22Rv1 (cell line): ENCODE results near the gene KNDC1.

Source experiments
- ZFX ChIP-seq: fragments of 450-650 bp; IDR thresholded peaks from 2 replicates; pipeline ENCODE4 v1.6.1; 2017; ENCODE audit warnings: antibody characterized with exemption, borderline replicate concordance
- TF ChIP-seq, protein P1 (sequence below): fragments of 450-650 bp; IDR thresholded peaks from 2 replicates; pipeline ENCODE4 v1.5.1; 2017; ENCODE audit warnings: mild to moderate bottlenecking

DNA sequence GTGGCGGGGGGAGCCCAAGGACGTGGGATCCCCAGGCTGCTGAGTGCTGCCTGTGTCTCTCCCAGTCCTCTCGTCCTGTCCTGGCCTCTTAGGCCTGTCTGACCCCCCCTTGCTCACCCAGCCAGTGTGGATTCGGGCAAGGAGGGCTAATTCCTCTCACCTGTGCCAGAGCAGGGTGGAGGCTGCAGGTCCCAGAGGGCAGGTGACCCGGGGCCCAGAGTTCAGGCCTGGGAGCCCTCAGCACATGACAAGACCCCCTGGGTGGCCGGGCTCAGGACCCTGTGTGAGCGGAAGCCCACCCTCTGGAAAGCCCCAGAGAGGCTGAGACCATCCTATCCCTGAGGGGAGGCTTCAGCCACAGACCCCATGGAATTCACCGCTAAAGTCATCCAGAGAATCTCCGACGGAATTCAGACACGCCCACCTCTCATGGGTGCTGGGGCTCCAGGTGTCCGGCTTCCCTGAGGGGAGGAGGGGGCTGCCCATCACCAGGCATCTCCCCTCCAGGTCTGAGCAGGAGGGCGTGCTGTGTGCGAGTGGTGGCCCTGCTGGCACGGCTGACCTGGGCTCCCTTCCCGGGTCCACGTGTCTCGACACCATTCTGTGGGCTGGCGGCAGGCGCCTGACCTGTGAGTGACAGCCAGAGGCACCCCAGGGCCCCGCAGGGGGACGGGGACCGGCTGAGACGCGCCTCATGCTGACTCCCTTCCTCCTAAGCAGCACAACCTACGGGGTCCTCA is 5.0 kb downstream of the KNDC1 start:
- TF ChIP-seq, protein P1, sequence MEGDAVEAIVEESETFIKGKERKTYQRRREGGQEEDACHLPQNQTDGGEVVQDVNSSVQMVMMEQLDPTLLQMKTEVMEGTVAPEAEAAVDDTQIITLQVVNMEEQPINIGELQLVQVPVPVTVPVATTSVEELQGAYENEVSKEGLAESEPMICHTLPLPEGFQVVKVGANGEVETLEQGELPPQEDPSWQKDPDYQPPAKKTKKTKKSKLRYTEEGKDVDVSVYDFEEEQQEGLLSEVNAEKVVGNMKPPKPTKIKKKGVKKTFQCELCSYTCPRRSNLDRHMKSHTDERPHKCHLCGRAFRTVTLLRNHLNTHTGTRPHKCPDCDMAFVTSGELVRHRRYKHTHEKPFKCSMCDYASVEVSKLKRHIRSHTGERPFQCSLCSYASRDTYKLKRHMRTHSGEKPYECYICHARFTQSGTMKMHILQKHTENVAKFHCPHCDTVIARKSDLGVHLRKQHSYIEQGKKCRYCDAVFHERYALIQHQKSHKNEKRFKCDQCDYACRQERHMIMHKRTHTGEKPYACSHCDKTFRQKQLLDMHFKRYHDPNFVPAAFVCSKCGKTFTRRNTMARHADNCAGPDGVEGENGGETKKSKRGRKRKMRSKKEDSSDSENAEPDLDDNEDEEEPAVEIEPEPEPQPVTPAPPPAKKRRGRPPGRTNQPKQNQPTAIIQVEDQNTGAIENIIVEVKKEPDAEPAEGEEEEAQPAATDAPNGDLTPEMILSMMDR = no peak
- TF ChIP-seq ZFX = no peak
